PC-3 (cell line): Measurements from ENCODE around the gene SLCO2A1.

Experiments
- CTCF ChIP-seq: fragments of 300-600 bp; sonication (generic); conservative IDR thresholded peaks from 2 replicates; pipeline ENCODE4 v1.5.1; 2017; ENCODE audit warnings: antibody characterized with exemption, low read depth, mild to moderate bottlenecking, low read length
- EZH2 ChIP-seq: fragments of 300-600 bp; sonication (generic); IDR thresholded peaks from one replicate; pipeline ENCODE4 v1.6.1; 2017; ENCODE audit warnings: antibody characterized with exemption, mild to moderate bottlenecking, low read length; ENCODE audit not compliant: unreplicated experiment

- TF ChIP-seq CTCF (no peak), EZH2 (no peak)
Observed at GRCh38 chr3:133883641-133884040, 146.1 kb downstream of the SLCO2A1 start.
